ENCODE results near the gene BAZ1A. TPM values are rescaled to one million over a fixed set of nuclear protein-coding genes. Genes with fewer than 3 reads are reported as not detected.

The BAZ1A gene
- total and polyA plus RNA-seq, 4 donors = 14.5 to 19.2 (median 16.9) TPM

- WGBS (ENCODE audit: insufficient coverage) = under 1% methylated on average over 72 of the region's 76 CpGs
These were observed 160.6 kb downstream of the BAZ1A start, which contains the start of gene CFL2 for GRCh38 chr14:34714320-34715126. Gene CFL2, minus strand, starts transcription at chr14:34714593. Its CDS starts 53 bp downstream, at chr14:34714540.

GRCh38 chr14:34713681-34714319 is 161.4 kb downstream of the BAZ1A start:
- Histone ChIP-seq H3K4me1 (ENCODE audit: control insufficient read depth, insufficient read depth, low read length) (no peaks in the 10 kb centered on the region), H3K27ac (ENCODE audit: low read depth, low read length) (peak overlapping the region; percentile 86), H3K9me3 (ENCODE audit: control insufficient read depth, insufficient read depth, low read length) (no peaks in the 10 kb centered on the region), H3K4me3 (ENCODE audit: low read depth, low read length) (peak overlapping the region; percentile 84), H3K36me3 (ENCODE audit: control insufficient read depth, insufficient read depth, low read length) (no peaks in the 10 kb centered on the region), H3K27me3 (ENCODE audit: control insufficient read depth, insufficient read depth, low read length) (no peaks in the 10 kb centered on the region)
- 0% methylated on average over 21 of the region's 33 CpGs for WGBS (ENCODE audit: insufficient coverage)
- DNase-seq (ENCODE audit: low read depth in 4 of 6, low spot score in 6 of 6) = peak in 5 of 6 donors; percentile 26 to 70 (median 56)

More at GRCh38 chr14:34714320-34715126, 160.6 kb downstream of the BAZ1A start, which contains the start of gene CFL2:
- Histone ChIP-seq H3K27ac (ENCODE audit: low read depth, low read length) (peak within 1 kb of the TSS; percentile 86), H3K27me3 (ENCODE audit: control insufficient read depth, insufficient read depth, low read length) (no peaks in the 10 kb centered on the region), H3K4me3 (ENCODE audit: low read depth, low read length) (peak within 1 kb of the TSS; percentile 84), H3K36me3 (ENCODE audit: control insufficient read depth, insufficient read depth, low read length) (no peaks in the 10 kb centered on the region), H3K4me1 (ENCODE audit: control insufficient read depth, insufficient read depth, low read length) (no peaks in the 10 kb centered on the region), H3K9me3 (ENCODE audit: control insufficient read depth, insufficient read depth, low read length) (no peaks in the 10 kb centered on the region)
- peak; percentile 58 to 94 (median 72) for DNase-seq (ENCODE audit: low read depth in 4 of 6, low spot score in 6 of 6)

- H3K9me3 ChIP-seq (ENCODE audit: control insufficient read depth, insufficient read depth, low read length) = no peaks in the 10 kb centered on the region
- H3K27me3 ChIP-seq (ENCODE audit: control insufficient read depth, insufficient read depth, low read length) = no peaks in the 10 kb centered on the region
- H3K4me3 ChIP-seq (ENCODE audit: low read depth, low read length) = peak overlapping the region; percentile 84
- WGBS (ENCODE audit: insufficient coverage) = 17% methylated on average over 4 of the region's 6 CpGs
- H3K36me3 ChIP-seq (ENCODE audit: control insufficient read depth, insufficient read depth, low read length) = no peaks in the 10 kb centered on the region
- no peaks in the 10 kb centered on the region for H3K4me1 ChIP-seq (ENCODE audit: control insufficient read depth, insufficient read depth, low read length)
- peak overlapping the region; percentile 86 for H3K27ac ChIP-seq (ENCODE audit: low read depth, low read length)
- DNase-seq (ENCODE audit: low read depth in 4 of 6, low spot score in 6 of 6) = no peak
These were observed 162.0 kb downstream of the BAZ1A start for GRCh38 chr14:34713122-34713680.

GRCh38 chr14:34711796-34712712 is 163.1 kb downstream of the BAZ1A start:
- no peaks in the 10 kb centered on the region for H3K36me3 ChIP-seq (ENCODE audit: control insufficient read depth, insufficient read depth, low read length)
- H3K9me3 ChIP-seq (ENCODE audit: control insufficient read depth, insufficient read depth, low read length) = no peaks in the 10 kb centered on the region
- H3K4me3 ChIP-seq (ENCODE audit: low read depth, low read length) = no peak overlapping the region
- WGBS (ENCODE audit: insufficient coverage) = no CpG with 5 or more reads among the region's 4 CpGs
- no peaks in the 10 kb centered on the region for H3K27me3 ChIP-seq (ENCODE audit: control insufficient read depth, insufficient read depth, low read length)
- no peaks in the 10 kb centered on the region for H3K4me1 ChIP-seq (ENCODE audit: control insufficient read depth, insufficient read depth, low read length)
- H3K27ac ChIP-seq (ENCODE audit: low read depth, low read length) = no peak overlapping the region
- DNase-seq (ENCODE audit: low read depth in 4 of 6, low spot score in 6 of 6) = no peak

GRCh38 chr14:34711169-34711568 is 164.0 kb downstream of the BAZ1A start:
- Histone ChIP-seq H3K36me3 (ENCODE audit: control insufficient read depth, insufficient read depth, low read length) (no peaks in the 10 kb centered on the region), H3K4me1 (ENCODE audit: control insufficient read depth, insufficient read depth, low read length) (no peaks in the 10 kb centered on the region), H3K9me3 (ENCODE audit: control insufficient read depth, insufficient read depth, low read length) (no peaks in the 10 kb centered on the region), H3K4me3 (ENCODE audit: low read depth, low read length) (no peak overlapping the region), H3K27ac (ENCODE audit: low read depth, low read length) (no peak overlapping the region), H3K27me3 (ENCODE audit: control insufficient read depth, insufficient read depth, low read length) (no peaks in the 10 kb centered on the region)
- DNase-seq (ENCODE audit: low read depth in 4 of 6, low spot score in 6 of 6) = peak in 2 of 6 donors; percentile 49 to 50
- WGBS (ENCODE audit: insufficient coverage) = no CpG with 5 or more reads among the region's 3 CpGs

GRCh38 chr14:34710744-34711143 is 164.4 kb downstream of the BAZ1A start:
- no peaks in the 10 kb centered on the region for H3K27me3 ChIP-seq (ENCODE audit: control insufficient read depth, insufficient read depth, low read length)

GRCh38 chr14:34710006-34710405 is 165.2 kb downstream of the BAZ1A start:
- no CpG with 5 or more reads among the region's 1 CpG for WGBS (ENCODE audit: insufficient coverage)
- H3K4me1 ChIP-seq (ENCODE audit: control insufficient read depth, insufficient read depth, low read length) = no peaks in the 10 kb centered on the region
- no peaks in the 10 kb centered on the region for H3K27me3 ChIP-seq (ENCODE audit: control insufficient read depth, insufficient read depth, low read length)
- no peak for DNase-seq (ENCODE audit: low read depth in 4 of 6, low spot score in 6 of 6)
- no peak overlapping the region for H3K4me3 ChIP-seq (ENCODE audit: low read depth, low read length)
- H3K9me3 ChIP-seq (ENCODE audit: control insufficient read depth, insufficient read depth, low read length) = no peaks in the 10 kb centered on the region
- H3K27ac ChIP-seq (ENCODE audit: low read depth, low read length) = no peak overlapping the region
- no peaks in the 10 kb centered on the region for H3K36me3 ChIP-seq (ENCODE audit: control insufficient read depth, insufficient read depth, low read length)

More at GRCh38 chr14:34710744-34711143, 164.4 kb downstream of the BAZ1A start:
- no peak overlapping the region for H3K4me3 ChIP-seq (ENCODE audit: low read depth, low read length)
- H3K36me3 ChIP-seq (ENCODE audit: control insufficient read depth, insufficient read depth, low read length) = no peaks in the 10 kb centered on the region
- no peaks in the 10 kb centered on the region for H3K9me3 ChIP-seq (ENCODE audit: control insufficient read depth, insufficient read depth, low read length)
- no peaks in the 10 kb centered on the region for H3K4me1 ChIP-seq (ENCODE audit: control insufficient read depth, insufficient read depth, low read length)
- H3K27ac ChIP-seq (ENCODE audit: low read depth, low read length) = no peak overlapping the region
- DNase-seq (ENCODE audit: low read depth in 4 of 6, low spot score in 6 of 6) = no peak
- no CpG with 5 or more reads among the region's 2 CpGs for WGBS (ENCODE audit: insufficient coverage)

GRCh38 chr14:34707722-34708121 is 167.4 kb downstream of the BAZ1A start:
- Histone ChIP-seq H3K27ac (ENCODE audit: low read depth, low read length) (no peak overlapping the region), H3K27me3 (ENCODE audit: control insufficient read depth, insufficient read depth, low read length) (no peaks in the 10 kb centered on the region), H3K4me1 (ENCODE audit: control insufficient read depth, insufficient read depth, low read length) (no peaks in the 10 kb centered on the region), H3K36me3 (ENCODE audit: control insufficient read depth, insufficient read depth, low read length) (no peaks in the 10 kb centered on the region), H3K4me3 (ENCODE audit: low read depth, low read length) (no peak overlapping the region), H3K9me3 (ENCODE audit: control insufficient read depth, insufficient read depth, low read length) (no peaks in the 10 kb centered on the region)
- no CpG with 5 or more reads among the region's 3 CpGs for WGBS (ENCODE audit: insufficient coverage)
- DNase-seq (ENCODE audit: low read depth in 4 of 6, low spot score in 6 of 6) = no peak
